ENCODE results near the gene ATP8B3.
"Not testable (repeated sequence)": the region's sequence is repeated elsewhere in the genome, so short reads cannot be mapped to it uniquely, and the experiment has no call there.

Gene ATP8B3

DNA sequence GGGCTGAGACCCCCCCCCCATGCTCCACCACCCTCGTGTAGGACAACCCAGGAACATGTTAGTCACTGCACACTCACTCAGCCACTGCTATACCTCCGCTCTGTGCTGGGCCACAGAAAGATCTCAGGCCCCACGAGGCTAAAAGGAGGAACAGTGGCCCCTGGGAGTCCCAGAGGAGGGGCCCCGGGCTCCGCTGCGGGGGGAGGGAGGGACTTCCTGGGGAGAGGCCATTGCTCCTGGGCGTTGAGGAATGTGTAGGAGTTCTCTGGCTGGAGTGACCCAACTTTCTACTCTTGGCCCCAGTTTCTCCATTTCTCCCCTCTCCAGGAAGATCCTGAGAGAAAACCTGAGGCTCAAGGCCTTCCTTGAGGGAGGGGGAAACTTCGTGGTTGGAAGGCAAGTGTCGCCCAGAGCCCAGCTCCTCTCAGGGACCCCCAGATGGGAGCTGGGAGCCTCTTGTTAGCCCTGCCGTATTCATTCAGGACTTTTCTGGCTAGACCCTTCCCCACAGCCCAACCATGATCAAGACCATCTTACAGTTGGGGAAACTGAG is 45.2 kb downstream of the ATP8B3 start:
- no peak for DNase-seq

GRCh38 chr19:1765904-1766799 is 45.9 kb downstream of the ATP8B3 start:
- DNase-seq = no peak

- no peak for DNase-seq
These were observed 46.7 kb downstream of the ATP8B3 start for GRCh38 chr19:1765232-1765903.

- DNase-seq = no peak
These were observed 47.3 kb downstream of the ATP8B3 start for GRCh38 chr19:1764729-1765128.

GRCh38 chr19:1763648-1764639 is 48.1 kb downstream of the ATP8B3 start:
- DNase-seq = no peak

- DNase-seq = no peak
These were observed 49.6 kb downstream of the ATP8B3 start for GRCh38 chr19:1762243-1763117.

GRCh38 chr19:1761528-1762242 is 50.4 kb downstream of the ATP8B3 start:
- DNase-seq = no peak

DNA sequence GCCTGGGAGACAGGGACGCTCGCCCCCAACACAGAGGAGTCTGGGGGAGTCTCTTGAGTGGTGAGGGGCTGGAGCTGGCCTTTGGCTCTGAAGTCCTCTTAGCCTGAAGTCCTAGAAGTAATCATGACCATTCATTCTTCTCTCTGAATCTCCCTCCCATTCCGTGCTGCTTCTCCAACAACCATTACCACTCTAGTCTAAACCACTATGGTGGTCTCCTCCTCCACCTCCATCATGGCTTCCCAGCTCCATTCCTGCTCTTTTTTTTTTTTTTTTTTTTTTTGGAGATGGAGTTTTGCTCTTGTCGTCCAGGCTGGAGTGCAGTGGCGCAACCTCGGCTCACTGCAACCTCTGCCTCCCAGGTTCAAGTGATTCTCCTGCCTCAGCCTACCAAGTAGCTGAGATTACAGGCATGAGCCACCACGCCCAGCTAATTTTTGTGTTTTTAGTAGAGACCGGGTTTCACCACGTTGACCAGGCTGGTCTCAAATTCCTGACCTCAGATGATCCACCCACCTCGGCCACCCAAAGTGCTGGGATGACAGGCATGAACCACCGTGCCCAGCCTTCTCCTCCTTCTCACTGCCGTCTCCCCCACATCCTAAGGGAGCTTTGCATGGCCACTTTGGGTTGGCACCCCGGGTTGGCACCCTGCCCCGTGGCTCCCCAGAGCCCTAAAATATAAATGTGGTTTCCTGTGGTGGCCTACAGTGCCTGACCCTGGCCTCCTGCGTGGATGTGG is 51.1 kb downstream of the ATP8B3 start:
- not testable (repeated sequence) for DNase-seq

- no peak for DNase-seq
These were observed 52.1 kb downstream of the ATP8B3 start for GRCh38 chr19:1760020-1760419.

DNA sequence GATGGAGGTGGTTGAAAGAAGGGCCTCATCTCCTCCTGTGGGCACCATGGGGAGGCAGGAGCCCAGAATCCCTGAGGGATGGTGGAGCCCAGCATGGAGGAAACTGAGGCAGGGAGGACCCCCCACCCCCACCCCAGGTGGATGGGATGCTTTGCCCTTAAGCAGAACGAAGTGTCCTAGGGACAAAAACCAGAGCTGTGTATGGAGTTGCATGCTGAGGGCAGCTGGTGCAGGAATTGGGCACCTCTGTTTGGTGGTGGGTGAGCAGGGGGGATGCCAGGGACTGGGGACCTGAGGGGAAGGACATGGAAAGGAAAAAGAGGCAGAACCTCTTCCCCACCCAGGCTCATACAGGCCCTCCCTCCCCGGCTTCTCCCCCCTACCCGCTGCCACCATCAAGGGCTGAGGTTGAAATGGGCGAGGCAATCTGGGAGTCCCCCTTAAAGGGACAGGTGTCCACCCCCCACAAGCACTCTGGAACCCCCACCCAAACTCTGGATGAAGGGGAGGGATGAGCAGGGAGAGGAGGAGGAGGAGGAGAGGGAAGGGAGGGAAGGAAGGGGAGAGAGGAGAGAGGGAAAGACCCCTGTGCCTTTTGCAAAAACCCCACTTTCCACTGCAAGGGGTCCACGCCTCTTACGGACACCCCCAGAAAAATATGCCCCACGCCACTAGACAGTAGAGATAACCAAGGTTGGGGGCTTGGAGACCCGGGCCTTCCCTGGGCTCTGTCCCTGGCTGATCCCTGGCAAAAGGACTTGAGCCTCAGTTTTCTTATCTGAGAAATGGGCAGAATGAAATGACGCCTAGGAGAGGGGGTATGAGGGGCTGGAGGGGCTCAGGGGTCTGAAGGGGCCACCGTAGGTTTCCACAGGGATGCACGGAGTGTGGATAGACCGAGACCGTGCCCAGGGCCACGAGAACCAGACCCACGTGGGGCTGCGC is 52.8 kb downstream of the ATP8B3 start:
- DNase-seq = no peak

DNA sequence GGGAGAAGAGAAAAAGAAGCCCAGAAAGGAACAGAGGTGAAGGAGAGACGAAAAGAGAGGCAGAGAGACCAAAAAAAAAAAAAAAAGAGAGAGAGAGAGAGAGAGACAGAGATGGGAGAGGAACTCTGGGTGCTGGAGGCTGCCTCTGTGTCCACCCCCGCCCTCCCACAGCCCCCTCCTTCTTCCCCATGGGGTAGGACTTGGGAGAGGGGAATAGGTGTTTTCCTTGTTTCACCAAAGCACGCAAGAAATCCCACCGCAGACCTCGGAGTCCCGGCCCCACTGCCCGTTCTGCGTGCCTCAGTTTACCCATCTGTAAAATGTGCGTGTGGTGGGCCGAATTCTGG is 53.9 kb downstream of the ATP8B3 start:
- no peak for DNase-seq

DNA sequence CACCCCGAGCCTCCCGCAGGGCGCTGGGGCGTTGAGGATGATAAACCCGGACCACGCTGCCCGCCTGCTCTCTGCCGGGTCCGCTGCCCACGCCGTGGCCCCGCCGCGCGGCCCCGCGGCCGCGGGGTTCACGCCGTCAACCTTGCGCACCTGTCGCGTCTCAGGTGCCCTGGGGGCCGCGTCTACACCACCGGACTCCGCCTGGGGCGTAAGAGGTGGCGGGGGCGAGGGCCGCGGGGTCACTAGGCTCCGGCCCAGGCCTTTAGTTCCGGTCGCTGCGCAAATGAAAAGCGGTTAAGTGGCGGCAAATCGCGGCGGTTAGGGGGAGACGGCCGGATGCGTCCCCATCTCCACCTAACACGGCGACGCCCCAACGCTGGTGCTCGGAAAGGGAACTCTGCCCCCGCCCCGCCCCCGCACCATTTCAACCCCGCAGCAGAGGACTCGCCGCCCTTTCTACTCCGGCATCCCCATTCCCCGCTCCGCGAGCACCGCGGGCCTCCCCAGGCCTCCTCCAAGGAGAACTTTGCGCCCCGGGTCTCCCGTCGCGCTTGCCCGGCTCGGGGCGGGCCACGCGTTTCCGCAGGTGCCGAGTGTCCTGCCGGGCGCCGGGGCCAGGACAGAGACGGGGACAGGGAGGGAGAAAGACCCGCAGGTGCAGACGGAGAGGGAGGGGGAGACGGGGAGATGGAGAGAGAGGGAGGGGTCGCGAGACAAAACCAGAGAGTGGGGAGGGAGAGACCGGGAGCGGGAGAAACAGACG is 54.4 kb downstream of the ATP8B3 start:
- no peak for DNase-seq

GRCh38 chr19:1756705-1757465 is 55.2 kb downstream of the ATP8B3 start:
- DNase-seq = no peak

- DNase-seq = no peak
These were observed 55.8 kb downstream of the ATP8B3 start for GRCh38 chr19:1756264-1756663.

- no peak for DNase-seq
These were observed 56.5 kb downstream of the ATP8B3 start for GRCh38 chr19:1755467-1756171.

DNA sequence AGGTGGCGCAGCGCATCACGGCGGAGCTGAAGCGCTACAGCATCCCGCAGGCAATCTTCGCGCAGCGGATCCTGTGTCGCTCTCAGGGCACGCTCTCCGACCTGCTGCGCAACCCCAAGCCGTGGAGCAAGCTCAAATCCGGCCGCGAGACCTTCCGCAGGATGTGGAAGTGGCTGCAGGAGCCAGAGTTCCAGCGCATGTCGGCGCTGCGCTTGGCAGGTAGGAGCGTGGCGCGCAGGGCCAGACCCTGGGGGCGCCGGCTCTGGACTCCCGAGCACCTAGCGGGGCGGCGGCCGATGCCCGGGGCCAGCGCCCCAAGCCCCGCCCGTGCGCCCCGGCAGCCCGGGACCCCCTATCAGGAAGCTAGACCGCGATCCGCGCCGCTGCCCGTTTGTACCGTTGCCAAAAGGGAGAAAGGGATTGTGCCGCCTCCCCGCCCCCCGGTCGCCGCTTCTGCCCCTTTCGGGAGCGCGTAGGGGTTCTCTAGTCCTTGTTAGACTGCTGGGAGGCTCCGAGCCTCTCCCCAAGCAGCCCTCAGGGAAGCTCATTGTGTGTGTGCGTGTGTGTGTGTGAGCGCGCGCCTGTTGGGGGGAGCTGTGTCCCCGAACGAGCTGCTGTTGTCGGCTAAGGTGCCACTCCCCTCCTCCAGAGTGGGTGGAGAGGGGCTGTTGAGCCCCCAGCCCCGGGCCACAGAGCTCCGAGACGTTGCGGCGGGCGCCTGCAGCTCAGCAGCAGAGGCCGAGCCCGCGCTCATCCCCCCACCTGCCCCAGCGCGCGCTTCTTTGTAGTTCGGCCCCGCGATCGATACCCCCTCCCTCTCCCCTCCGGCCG is 57.2 kb downstream of the ATP8B3 start:
- no peak for DNase-seq
